Hepatocyte (in vitro differentiated cells): ENCODE data around the gene ANKRD11. TPM values are rescaled to one million over a fixed set of nuclear protein-coding genes. Genes with fewer than 3 reads are reported as not detected.

Experiments
- DNase-seq: peaks from one replicate; pipeline ENCODE4 v3.0.0-alpha.2; 2016; ENCODE audit warnings: low spot score
- H2AFZ ChIP-seq: fragments of 200-600 bp; sonication (generic); 2 replicates; pipeline ENCODE4 v1.6.0; 2016; ENCODE audit warnings: antibody characterized with exemption, mild to moderate bottlenecking
- H3K27ac ChIP-seq: fragments of 200-600 bp; sonication (generic); 2 replicates; pipeline ENCODE4 v1.5.1; 2016; ENCODE audit warnings: mild to moderate bottlenecking
- H3K27me3 ChIP-seq: fragments of 200-600 bp; sonication (generic); 2 replicates; pipeline ENCODE4 v1.6.1; 2016
- H3K36me3 ChIP-seq: fragments of 200-600 bp; sonication (generic); replicated peaks from 2 replicates; pipeline ENCODE4 v1.5.1; 2016; ENCODE audit warnings: low read depth; ENCODE audit not compliant: insufficient read depth
- H3K4me1 ChIP-seq: fragments of 200-600 bp; sonication (generic); 2 replicates; pipeline ENCODE4 v1.5.1; 2016; ENCODE audit warnings: mild to moderate bottlenecking, moderate library complexity; ENCODE audit not compliant: insufficient read depth
- H3K4me2 ChIP-seq: fragments of 200-600 bp; sonication (generic); 2 replicates; pipeline ENCODE4 v1.6.0; 2016
- H3K4me3 ChIP-seq: fragments of 200-600 bp; sonication (generic); 2 replicates; pipeline ENCODE4 v1.5.1; 2016; ENCODE audit warnings: mild to moderate bottlenecking
- H3K79me2 ChIP-seq: fragments of 200-600 bp; sonication (generic); 2 replicates; pipeline ENCODE4 v1.6.0; 2017; ENCODE audit warnings: mild to moderate bottlenecking
- H3K9me2 ChIP-seq: fragments of 200-600 bp; sonication (generic); replicated peaks from 2 replicates; pipeline ENCODE4 v1.6.0; 2017; ENCODE audit warnings: mild to moderate bottlenecking; ENCODE audit not compliant: insufficient read depth
- H3K9me3 ChIP-seq: fragments of 200-600 bp; sonication (generic); 2 replicates; pipeline ENCODE4 v1.5.1; 2016; ENCODE audit warnings: low read depth, mild to moderate bottlenecking
- H4K20me1 ChIP-seq: fragments of 200-600 bp; sonication (generic); 2 replicates; pipeline ENCODE4 v1.6.0; 2016; ENCODE audit warnings: mild to moderate bottlenecking; ENCODE audit not compliant: insufficient read depth, poor library complexity, severe bottlenecking
- CTCF ChIP-seq: fragments of 200-600 bp; sonication (generic); IDR thresholded peaks from 2 replicates; pipeline ENCODE4 v1.5.1; 2016; ENCODE audit warnings: antibody characterized with exemption, mild to moderate bottlenecking; ENCODE audit not compliant: poor library complexity
- EZH2 ChIP-seq: fragments of 200-600 bp; sonication (generic); IDR thresholded peaks from 2 replicates; pipeline ENCODE4 v1.6.1; 2016; ENCODE audit warnings: antibody characterized with exemption, mild to moderate bottlenecking, borderline replicate concordance
- EZH2phosphoT487 ChIP-seq: fragments of 200-600 bp; sonication (generic); IDR thresholded peaks from one replicate; pipeline ENCODE4 v1.6.1; 2018; ENCODE audit warnings: antibody characterized with exemption, mild to moderate bottlenecking, low read depth, moderate library complexity; ENCODE audit not compliant: unreplicated experiment, severe bottlenecking
- WGBS: methylation state at CpG from one replicate; pipeline ENCODE4 v1.1.6; 2016; ENCODE audit warnings: low lambda C conversion rate; ENCODE audit errors: missing lambda C conversion rate; 5-methylcytosine and 5-hydroxymethylcytosine counted together
- polyA plus RNA-seq: library from polyadenylated mRNA; unstranded; fragments of >200 nt; fragmentation: Nextera tagmentation; extraction: Ambion mirVana; gene quantifications from 2 replicates; pipeline ENCODE4 v1.2.1, GENCODE V29; 2016
- total RNA-seq: library from RNA; depleted of rRNA; stranded (reverse); fragments of >200 nt; gene quantifications from 2 replicates; pipeline ENCODE4 v1.2.3, GENCODE V29; 2014

The ANKRD11 gene
- total and polyA plus RNA-seq, 2 experiments from 2014 or later: 48.7 to 130 TPM

GRCh38 chr16:89531821-89532526 is 41.6 kb upstream of the ANKRD11 start:
- no peaks in the 10 kb centered on the region for H3K9me2 ChIP-seq
- H3K4me3 ChIP-seq: no peak overlapping the region
- TF ChIP-seq EZH2phosphoT487 (no peak), CTCF (no peak), EZH2 (no peak)
- no peak for DNase-seq
- no peaks in the 10 kb centered on the region for H3K9me3 ChIP-seq
- no peaks in the 10 kb centered on the region for H3K79me2 ChIP-seq
- no peak overlapping the region for H3K4me2 ChIP-seq
- WGBS: 96% methylated on average over 30 of the region's 31 CpGs
- no peak overlapping the region for H2AFZ ChIP-seq
- no peaks in the 10 kb centered on the region for H3K36me3 ChIP-seq
- H3K4me1 ChIP-seq: no peaks in the 10 kb centered on the region
- H4K20me1 ChIP-seq: no peaks in the 10 kb centered on the region
- no peaks in the 10 kb centered on the region for H3K27me3 ChIP-seq
- no peak overlapping the region for H3K27ac ChIP-seq

GRCh38 chr16:89530401-89531381 is 40.3 kb upstream of the ANKRD11 start:
- Histone ChIP-seq H2AFZ (no peak overlapping the region), H3K27me3 (no peaks in the 10 kb centered on the region), H3K4me2 (no peak overlapping the region), H3K36me3 (no peaks in the 10 kb centered on the region), H3K4me3 (no peak overlapping the region), H3K9me2 (no peaks in the 10 kb centered on the region), H3K79me2 (no peaks in the 10 kb centered on the region), H4K20me1 (no peaks in the 10 kb centered on the region), H3K9me3 (no peaks in the 10 kb centered on the region), H3K4me1 (no peaks in the 10 kb centered on the region), H3K27ac (no peak overlapping the region)
- no peak for TF ChIP-seq CTCF
- TF ChIP-seq EZH2: no peak
- TF ChIP-seq EZH2phosphoT487: no peak
- DNase-seq: no peak
- 93% methylated on average over 35 of the region's 37 CpGs for WGBS

- Histone ChIP-seq H3K79me2 (peaks cover 5% of the 10 kb centered on the region), H3K4me1 (no peaks in the 10 kb centered on the region), H3K9me2 (no peaks in the 10 kb centered on the region), H3K36me3 (no peaks in the 10 kb centered on the region), H3K27me3 (no peaks in the 10 kb centered on the region), H4K20me1 (no peaks in the 10 kb centered on the region), H2AFZ (no peak overlapping the region), H3K4me3 (no peak overlapping the region), H3K9me3 (no peaks in the 10 kb centered on the region), H3K4me2 (no peak overlapping the region), H3K27ac (no peak overlapping the region)
- TF ChIP-seq EZH2: no peak
- no peak for TF ChIP-seq CTCF
- no peak for TF ChIP-seq EZH2phosphoT487
- DNase-seq: no peak
- 89% methylated on average over 16 of the region's 16 CpGs for WGBS
Observed at GRCh38 chr16:89529097-89529496, 38.7 kb upstream of the ANKRD11 start.
